ENCODE measurements around the gene PCDHGA8.
"Not testable (repeated sequence)": the region's sequence is repeated elsewhere in the genome, so short reads cannot be mapped to it uniquely, and the experiment has no call there.

PCDHGA8 gene

GRCh38 chr5:141392429-141393198 lies at the start of gene PCDHGA8:
Gene PCDHGA8, plus strand, starts transcription at chr5:141392633. Its CDS starts 181 bp downstream, at chr5:141392814.
- peak; percentile 21 for DNase-seq

GRCh38 chr5:141342773-141343172 lies 49.7 kb upstream of the PCDHGA8 start:
- no peak for DNase-seq

GRCh38 chr5:141343242-141343952 lies 49.0 kb upstream of the PCDHGA8 start, which contains the start of gene PCDHGA3:
Gene PCDHGA3, plus strand, starts transcription at chr5:141343829. Its CDS starts 205 bp downstream, at chr5:141344034.
- peak; percentile 41 for DNase-seq

- DNase-seq = no peak
These were observed 48.4 kb upstream of the PCDHGA8 start for GRCh38 chr5:141343953-141344463.

- DNase-seq = no peak
These were observed 47.1 kb upstream of the PCDHGA8 start for GRCh38 chr5:141345327-141345726.

- DNase-seq = not testable (repeated sequence)
These were observed 46.4 kb upstream of the PCDHGA8 start for GRCh38 chr5:141346017-141346416.

GRCh38 chr5:141349917-141350619 lies 42.4 kb upstream of the PCDHGA8 start, which contains the start of gene PCDHGB1:
Gene PCDHGB1, plus strand, starts transcription at chr5:141350099. Its CDS starts 162 bp downstream, at chr5:141350261.
- DNase-seq = peak; percentile 77

- DNase-seq = no peak
These were observed 40.8 kb upstream of the PCDHGA8 start for GRCh38 chr5:141351591-141351990.

- peak; percentile 26 for DNase-seq
These were observed 37.4 kb upstream of the PCDHGA8 start, which contains the start of gene PCDHGA4 for GRCh38 chr5:141354900-141355469. Gene PCDHGA4, plus strand, starts transcription at chr5:141355021. Its CDS starts 87 bp downstream, at chr5:141355108.

- DNase-seq = no peak
These were observed 36.8 kb upstream of the PCDHGA8 start for GRCh38 chr5:141355641-141356040.

GRCh38 chr5:141356133-141356532 lies 36.3 kb upstream of the PCDHGA8 start:
- no peak for DNase-seq

- DNase-seq = no peak
These were observed 35.5 kb upstream of the PCDHGA8 start for GRCh38 chr5:141356950-141357349.

- DNase-seq = peak; percentile 50
These were observed 32.5 kb upstream of the PCDHGA8 start, which contains the start of gene PCDHGB2 for GRCh38 chr5:141359790-141360426. Gene PCDHGB2, plus strand, starts transcription at chr5:141359994. Its CDS starts 142 bp downstream, at chr5:141360136.

- DNase-seq = no peak
These were observed 31.7 kb upstream of the PCDHGA8 start for GRCh38 chr5:141360685-141361084.

GRCh38 chr5:141362719-141363118 lies 29.7 kb upstream of the PCDHGA8 start:
- no peak for DNase-seq

- no peak for DNase-seq
These were observed 28.3 kb upstream of the PCDHGA8 start, which contains the start of gene PCDHGA5 for GRCh38 chr5:141363952-141364660. Gene PCDHGA5, plus strand, starts transcription at chr5:141364162. Its CDS starts 169 bp downstream, at chr5:141364331.

GRCh38 chr5:141366016-141366896 lies 26.2 kb upstream of the PCDHGA8 start:
- no peak for DNase-seq

- peak; percentile 69 for DNase-seq
These were observed 22.2 kb upstream of the PCDHGA8 start, which contains the start of gene PCDHGB3 for GRCh38 chr5:141369994-141370848. Gene PCDHGB3, plus strand, starts transcription at chr5:141370242. Its CDS starts 153 bp downstream, at chr5:141370395.
